ENCODE data around the gene NAPEPLD.
"Not testable (repeated sequence)": the region's sequence is repeated elsewhere in the genome, so short reads cannot be mapped to it uniquely, and the experiment has no call there.

Gene NAPEPLD

DNA sequence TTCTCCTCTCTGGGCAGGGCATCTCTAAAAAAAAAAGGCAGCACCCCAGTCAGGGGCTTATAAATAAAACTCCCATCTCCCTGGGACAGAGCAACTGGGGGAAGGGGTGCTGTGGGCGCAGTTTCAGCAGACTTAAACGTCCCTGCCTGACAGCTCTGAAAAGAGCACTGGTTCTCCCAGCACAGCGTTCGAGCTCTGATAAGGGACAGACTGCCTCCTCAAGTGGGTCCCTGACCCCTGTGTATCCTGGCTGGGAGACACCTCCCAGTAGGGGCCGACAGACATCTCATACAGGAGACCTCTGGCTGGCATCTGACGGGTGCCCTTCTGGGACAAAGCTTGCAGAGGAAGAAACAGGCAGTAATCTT, 42.2 kb downstream of the NAPEPLD start:
- DNase-seq (ENCODE audit: low read depth), result not testable (repeated sequence)

- DNase-seq (ENCODE audit: low read depth), result no peak
Observed at GRCh38 chr7:103106005-103106702, 42.7 kb downstream of the NAPEPLD start.

DNA sequence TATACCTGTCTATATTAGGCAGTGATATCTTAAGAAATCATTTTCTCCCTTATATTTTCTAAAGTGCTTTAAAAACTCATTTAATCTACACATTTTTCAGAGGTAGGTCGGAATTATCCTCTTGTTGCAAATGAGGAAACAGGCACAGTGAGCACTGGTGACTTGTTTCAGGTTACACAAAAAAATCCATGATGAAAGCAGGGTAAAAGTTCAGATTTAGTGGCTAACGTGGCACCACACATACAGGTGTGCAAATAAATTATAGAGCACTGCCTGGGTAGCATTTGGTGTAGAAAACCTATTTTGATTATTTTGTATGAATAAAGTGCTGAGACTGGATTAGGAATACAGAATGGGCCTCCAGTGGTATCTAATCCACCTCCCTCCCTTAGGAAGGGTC, 47.4 kb downstream of the NAPEPLD start:
- DNase-seq (ENCODE audit: low read depth), result no peak

DNA sequence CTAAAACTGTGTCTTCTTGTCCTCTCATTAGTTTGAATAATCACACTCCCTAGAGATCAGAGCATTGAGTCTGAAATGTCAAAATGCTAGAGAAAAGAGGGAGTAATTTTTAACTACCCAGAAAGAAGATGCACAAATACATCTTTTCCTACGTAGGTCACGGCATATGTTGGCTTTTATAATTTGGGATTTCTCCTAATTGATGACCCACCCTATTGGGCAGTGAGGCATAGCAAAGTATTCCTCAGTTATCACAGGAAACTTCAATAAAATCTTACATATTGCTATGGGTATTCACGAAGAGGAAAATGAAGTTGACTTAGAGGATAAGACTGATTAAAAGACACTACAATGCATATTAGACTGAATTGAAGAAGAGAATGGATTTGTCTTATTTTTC, 48.6 kb downstream of the NAPEPLD start:
- no peak for DNase-seq (ENCODE audit: low read depth)

DNA sequence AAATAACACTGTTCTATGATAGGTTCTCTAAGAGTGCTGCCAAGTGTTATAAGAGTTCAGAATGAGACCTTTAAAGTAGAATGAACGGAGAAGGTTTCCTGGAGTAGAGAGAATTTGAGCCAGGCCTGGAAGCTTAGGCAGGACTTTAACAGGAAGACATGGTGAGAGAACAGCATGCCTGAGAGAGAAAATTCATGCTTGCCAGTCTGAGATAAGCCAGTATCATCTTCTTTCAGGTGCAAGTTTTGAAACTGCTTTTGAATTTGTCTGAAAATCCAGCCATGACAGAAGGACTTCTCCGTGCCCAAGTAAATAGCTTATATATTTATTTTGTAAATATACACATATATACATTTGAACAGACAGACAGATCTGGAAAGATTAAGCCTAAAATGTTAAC, 51.9 kb downstream of the NAPEPLD start:
- no peak for DNase-seq (ENCODE audit: low read depth)

- DNase-seq (ENCODE audit: low read depth), result not testable (repeated sequence)
Observed at GRCh38 chr7:103095558-103095957, 53.3 kb downstream of the NAPEPLD start.

GRCh38 chr7:103094102-103094501, 54.8 kb downstream of the NAPEPLD start:
- no peak for DNase-seq (ENCODE audit: low read depth)

DNA sequence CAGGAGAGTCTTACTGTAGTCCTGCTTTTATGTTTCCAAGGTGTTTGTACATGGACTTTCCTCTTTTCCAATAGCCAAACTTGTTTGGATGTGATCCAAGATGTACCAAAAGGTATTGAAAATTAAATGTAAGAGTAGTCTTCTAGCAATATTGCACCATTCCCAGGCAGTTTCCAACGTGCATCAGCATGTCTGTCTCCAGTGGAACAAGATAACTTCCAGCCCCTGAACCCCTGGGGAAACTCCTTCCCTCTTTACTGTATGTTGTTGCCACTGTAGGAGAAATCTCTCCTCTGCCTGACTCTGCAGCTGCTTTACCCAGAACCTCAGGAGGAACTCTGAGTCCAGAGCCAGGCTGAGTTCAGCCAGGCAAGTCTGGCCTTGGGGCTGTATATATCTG, 55.5 kb downstream of the NAPEPLD start:
- no peak for DNase-seq (ENCODE audit: low read depth)

- DNase-seq (ENCODE audit: low read depth), result not testable (repeated sequence)
Observed at GRCh38 chr7:103092321-103092720, 56.6 kb downstream of the NAPEPLD start.

DNA sequence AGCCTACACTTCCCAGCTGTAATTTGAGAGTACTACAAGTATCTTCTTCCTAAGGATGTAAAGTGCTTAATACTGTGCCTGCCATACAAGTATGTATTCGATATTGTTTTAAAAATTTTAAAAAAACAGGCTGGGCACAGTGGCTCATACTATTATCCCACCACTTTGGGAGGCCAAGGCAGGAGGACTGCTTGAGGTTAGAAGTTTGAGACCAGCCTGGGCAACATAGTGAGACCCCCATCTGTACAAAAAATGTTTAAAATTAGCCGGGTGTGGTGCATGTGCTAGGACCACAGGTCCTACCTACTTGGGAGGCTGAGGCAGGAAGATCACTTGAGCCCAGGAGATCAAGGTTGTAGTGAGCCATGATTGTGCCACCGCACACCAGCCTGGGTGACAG, 65.7 kb downstream of the NAPEPLD start:
- no peak for DNase-seq (ENCODE audit: low read depth)

GRCh38 chr7:103082497-103082896, 66.4 kb downstream of the NAPEPLD start:
- no peak for DNase-seq (ENCODE audit: low read depth)

DNA sequence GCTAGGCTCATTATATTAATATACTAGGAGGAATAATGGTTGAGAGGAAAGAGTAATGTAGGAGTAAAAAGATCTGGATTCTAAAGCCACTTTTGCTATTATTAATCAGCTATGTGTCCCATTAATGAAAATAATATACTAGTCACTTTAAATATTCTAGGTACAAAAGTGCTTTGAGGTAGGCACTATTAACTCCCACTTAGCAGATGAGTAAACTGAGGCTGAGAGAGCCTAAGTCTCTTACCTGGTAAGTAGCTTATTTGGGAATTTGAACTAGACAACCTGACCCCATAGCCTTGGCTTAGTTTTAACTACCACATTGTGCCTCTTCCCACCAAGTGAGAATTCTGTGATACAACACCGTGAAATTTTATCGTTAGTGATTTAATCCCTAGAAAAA, 68.0 kb downstream of the NAPEPLD start:
- DNase-seq (ENCODE audit: low read depth), result no peak

GRCh38 chr7:103079836-103080235, 69.1 kb downstream of the NAPEPLD start:
- no peak for DNase-seq (ENCODE audit: low read depth)

DNA sequence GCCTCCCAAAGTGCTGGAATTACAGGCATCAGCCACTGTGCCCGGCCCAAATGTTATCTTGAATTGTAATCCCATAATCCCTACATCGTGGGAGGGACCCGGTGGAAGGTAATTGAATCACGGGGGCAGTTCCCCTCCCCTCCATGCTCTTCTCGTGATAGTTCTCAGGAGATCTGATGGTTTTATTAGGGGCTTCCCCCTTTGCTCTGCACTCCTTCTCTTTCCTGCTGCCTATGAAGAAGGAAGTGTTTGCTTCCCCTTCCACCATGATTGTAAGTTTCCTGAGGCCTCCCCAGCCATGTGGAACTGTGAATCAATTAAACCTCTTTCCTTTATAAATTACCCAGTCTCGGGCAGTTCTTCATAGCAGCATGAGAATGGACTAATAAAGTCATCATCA, 70.7 kb downstream of the NAPEPLD start:
- DNase-seq (ENCODE audit: low read depth), result not testable (repeated sequence)

DNA sequence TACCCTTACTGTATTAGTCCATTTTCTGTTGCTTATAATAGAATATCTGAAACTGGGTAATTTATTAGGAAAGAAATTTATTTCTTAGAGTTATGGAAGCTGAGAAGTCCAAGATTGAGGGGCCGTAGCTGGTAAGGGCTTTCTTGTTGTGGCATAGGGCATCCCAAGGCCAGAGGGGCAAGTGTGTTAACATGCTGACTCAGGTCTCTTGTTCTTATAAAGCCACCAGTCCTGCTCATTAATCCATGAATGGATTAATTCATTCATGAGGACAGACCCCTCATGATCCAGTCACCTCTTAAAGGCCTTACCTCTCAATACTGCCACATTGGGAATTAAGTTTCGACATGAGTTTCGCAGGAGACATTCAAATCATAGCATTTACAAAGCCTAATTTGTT, 71.6 kb downstream of the NAPEPLD start:
- no peak for DNase-seq (ENCODE audit: low read depth)

GRCh38 chr7:103076764-103077163, 72.1 kb downstream of the NAPEPLD start:
- no peak for DNase-seq (ENCODE audit: low read depth)

DNA sequence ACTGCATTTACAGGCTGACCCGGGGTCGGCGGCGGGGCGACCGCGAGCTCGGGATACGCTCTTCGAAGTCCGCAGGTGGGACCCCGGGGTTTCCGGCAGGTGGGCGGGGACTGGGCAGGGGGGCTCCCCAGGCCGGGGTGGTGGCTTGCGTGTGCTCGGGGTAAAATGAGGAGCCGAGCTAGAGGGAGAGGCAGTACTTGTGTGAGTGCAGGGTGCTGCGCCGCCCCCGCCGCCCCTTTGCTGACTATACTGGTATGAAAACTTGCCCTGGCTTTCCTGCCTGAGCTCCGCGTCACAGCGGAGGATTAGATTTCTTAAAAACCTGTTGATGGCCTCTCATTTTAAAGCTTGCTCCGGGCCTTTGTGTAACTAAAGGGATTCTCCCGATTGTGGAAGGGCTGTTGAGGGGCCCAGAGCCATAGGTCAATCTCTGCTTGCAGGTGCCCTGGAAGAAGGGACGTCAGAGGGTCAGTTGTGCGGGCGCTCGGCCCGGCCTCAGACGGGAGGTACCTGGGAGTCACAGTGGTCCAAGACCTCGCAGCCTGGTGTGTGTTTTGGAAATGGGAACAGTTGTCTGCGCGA, 73.5 kb downstream of the NAPEPLD start:
- peak; percentile 74 for DNase-seq (ENCODE audit: low read depth)

GRCh38 chr7:103074519-103075336, 74.2 kb downstream of the NAPEPLD start, which contains the start of the genes ARMC10 and FBXL13:
ARMC10 (plus strand) TSS chr7:103075140; CDS start chr7:103075273, 133 bp downstream.
FBXL13 (minus strand) TSS chr7:103074796.
- DNase-seq (ENCODE audit: low read depth), result peak; percentile 82

DNA sequence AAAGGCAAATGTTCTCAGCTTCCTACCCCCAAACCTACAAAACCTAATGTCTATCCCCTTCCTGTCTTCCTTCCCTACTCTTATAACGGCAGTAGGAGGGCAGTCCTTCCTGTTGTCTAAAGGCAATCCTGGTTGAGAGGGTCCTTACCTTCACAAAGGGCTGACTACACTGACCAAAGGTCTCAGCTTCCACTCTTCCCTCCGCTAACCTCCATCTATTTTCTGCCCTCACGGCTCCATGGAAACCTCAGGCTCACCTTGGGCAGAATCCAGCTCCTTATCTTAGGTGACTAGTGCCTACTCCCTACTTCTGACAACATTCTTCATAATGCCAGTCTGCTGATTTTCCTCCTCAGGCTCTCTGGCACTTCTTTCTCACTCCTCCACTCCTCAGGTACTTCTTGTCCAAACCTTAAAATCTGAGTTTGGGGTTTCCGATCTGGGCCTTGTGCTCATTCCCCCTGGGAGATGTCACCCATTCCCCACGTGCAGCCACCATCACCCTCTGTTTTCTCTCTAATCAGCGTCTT, 74.8 kb downstream of the NAPEPLD start:
- no peak for DNase-seq (ENCODE audit: low read depth)

GRCh38 chr7:103071000-103071399, 77.9 kb downstream of the NAPEPLD start:
- no peak for DNase-seq (ENCODE audit: low read depth)

- DNase-seq (ENCODE audit: low read depth), result no peak
Observed at GRCh38 chr7:103068414-103069403, 80.2 kb downstream of the NAPEPLD start.

Measured in stimulated activated CD8-positive, alpha-beta memory T cell treated with anti-CD3 and anti-CD28 coated beads, Interleukin-4, amount 100 ng/mL, for 24 hours (primary cell).